ENCODE results near the gene SND1.
"Not testable (repeated sequence)": the region's sequence is repeated elsewhere in the genome, so short reads cannot be mapped to it uniquely, and the experiment has no call there.

Gene SND1

DNA sequence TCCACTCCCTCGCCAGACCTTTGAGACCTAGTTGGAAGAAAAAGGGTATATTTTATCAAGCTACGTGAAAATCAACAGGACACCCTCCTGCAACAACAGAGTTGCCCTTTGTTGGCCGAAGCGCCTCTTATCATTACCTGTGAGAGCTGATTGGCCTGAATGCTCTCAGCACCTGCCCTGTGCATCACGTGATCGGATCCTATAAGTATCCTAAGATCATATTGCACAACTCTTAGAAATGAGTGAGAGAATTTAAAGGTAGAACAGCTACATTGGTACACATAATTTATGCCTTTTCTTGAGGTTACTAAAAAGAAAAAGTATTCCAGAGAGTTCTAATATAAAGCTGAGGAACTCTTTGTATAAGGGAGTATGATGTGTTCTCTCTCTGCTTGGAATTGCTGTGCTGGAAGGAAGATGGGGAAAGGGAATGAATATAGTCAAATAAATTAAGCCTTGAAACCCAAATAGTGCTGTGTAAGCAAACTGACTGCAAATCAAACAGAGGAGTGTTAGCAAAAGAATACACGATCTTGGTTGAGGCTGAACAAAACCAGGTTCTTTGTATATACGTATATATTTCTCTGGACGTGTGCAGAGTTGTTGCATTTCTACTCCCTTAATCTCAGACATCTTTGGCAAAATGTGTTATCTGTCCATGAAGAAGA, 309.9 kb downstream of the SND1 start:
- DNase-seq (ENCODE audit: low spot score): no peak

GRCh38 chr7:127962589-127963361, 310.8 kb downstream of the SND1 start:
- DNase-seq (ENCODE audit: low spot score): no peak

GRCh38 chr7:127963850-127964249, 311.9 kb downstream of the SND1 start:
- not testable (repeated sequence) for DNase-seq (ENCODE audit: low spot score)

DNA sequence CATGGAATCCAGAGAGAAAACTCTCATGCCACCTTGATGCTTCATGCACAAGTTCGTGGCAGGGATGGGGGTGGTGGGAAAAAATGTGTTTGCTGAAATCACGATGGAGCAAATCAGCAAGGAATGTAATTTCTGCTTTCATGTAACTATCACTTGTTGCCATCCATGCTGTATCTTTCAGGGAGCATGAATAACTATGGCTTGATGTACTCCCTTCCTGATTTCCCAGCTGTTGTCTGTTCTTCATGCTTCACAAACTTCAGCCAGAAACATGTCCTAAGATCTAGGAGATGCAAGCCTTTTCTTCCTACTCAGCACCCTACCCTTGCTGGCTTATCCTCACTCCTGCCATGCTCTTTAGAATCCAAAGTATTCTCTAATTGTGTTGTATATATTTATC, 315.3 kb downstream of the SND1 start:
- no peak for DNase-seq (ENCODE audit: low spot score)

DNA sequence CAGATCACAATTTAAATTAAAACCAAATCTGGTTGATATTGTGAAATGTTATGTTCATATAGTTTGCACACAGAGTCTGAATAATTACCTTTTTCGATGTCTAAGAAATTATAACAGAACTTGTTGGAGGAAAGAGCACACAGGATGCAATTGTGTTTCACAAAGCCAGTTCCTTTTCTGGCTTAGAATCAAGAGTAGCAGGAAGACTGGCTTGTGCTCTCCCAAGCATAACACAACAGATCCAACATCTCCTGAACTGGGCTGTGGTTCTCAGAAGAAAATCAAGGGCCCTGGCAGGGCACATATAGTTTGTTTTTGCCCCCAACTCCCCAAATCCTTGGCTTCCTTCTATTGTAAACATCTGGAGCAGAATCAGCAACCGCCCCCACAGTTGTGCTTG, 316.6 kb downstream of the SND1 start:
- no peak for DNase-seq (ENCODE audit: low spot score)

DNA sequence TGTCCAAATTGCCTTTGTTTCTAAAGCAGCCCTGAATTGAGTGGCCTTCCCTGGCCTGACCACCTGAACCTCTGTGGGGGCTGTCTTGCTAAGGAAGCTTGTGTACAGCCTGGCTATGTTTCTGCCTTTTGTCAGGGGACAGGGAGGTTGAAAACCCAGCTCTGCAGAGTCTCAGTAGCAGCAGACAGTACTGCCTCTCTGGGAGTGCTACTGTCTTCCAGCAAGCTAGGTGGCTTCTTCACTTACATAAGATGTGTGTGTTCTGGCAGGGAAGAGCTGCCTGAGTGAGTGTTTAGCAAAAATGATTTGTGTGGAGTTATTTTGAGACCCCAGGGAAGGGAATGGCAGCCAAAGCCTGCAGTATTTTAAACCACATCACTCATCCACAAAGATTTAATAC, 321.8 kb downstream of the SND1 start:
- DNase-seq (ENCODE audit: low spot score): no peak

DNA sequence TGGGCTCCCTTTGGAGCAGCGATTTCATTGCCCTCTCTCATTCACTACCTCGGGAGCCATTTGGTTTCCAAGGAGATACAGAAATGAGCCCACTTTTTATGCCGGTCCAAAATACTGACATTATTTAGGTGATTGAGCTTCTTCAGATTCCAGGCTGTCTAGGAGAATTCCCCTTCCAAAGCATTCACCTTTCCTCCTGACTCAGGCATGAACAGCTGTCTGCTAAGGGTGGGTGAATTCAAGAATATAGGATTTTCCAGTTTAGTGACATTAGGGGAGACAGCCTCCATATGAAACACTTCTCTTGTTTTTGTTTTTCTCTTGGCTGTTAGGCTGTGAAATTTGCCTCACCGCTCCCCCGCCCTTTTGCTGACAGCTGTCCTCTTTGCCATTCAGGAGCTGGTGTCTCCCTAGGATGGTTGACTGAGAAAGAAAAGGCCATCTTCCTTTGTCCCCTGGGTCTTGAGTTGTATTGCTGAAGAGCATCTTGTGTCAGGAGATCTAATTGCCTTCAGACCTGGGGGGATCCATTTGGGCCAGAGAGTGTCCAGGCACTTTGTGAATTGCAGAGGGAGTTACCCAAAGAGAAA, 322.5 kb downstream of the SND1 start:
- DNase-seq (ENCODE audit: low spot score): no peak

GRCh38 chr7:127976056-127976737, 324.2 kb downstream of the SND1 start:
- DNase-seq (ENCODE audit: low spot score): no peak

- no peak for DNase-seq (ENCODE audit: low spot score)
These were observed 324.7 kb downstream of the SND1 start for GRCh38 chr7:127976738-127977120.

DNA sequence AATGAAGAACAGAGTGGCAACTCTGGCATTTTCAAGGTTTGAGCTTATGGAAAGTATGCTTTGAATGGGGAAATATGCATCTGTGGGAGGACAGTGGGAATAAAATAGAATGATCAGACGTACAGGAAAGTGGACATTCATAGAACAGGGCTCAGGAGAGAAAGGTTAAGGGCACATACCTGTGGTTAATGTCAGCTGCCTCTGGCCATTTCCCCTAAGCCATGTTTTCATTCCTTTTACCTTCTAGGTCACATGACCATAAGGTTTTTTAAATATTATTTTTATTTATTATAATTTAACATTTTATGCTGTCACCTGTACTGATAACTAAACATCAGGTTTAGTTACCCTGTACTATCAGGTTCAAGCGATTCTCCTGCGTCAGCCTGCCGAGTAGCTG, 326.4 kb downstream of the SND1 start:
- no peak for DNase-seq (ENCODE audit: low spot score)

DNA sequence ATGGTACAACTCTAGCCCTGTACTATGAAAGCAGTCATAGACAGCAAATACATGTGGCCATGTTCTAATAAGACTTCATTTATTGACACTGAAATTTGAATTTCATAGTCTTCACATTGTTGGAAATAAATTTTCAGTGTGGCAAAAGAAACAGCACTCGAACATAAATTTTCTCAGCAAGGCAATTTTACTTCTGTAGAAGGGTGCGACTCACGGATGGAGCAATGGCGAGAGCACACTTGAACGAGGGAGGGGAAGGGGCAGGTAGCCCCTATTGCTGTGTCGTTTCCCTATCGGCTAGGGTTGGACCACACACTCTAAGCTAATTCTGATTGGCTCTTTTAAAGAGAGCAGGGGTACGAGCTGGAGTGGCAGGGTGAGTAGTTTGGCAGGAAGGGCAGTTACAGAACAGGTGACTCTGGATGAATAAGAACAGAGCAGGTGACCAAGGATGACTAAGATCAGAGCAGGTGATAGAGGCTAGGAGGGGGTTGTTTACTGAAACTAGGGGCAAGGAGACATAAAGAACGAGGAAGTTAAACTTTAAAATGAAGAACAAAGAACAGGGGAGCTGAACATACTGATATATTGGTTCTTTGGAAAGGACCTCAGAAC, 327.2 kb downstream of the SND1 start:
- DNase-seq (ENCODE audit: low spot score): no peak

DNA sequence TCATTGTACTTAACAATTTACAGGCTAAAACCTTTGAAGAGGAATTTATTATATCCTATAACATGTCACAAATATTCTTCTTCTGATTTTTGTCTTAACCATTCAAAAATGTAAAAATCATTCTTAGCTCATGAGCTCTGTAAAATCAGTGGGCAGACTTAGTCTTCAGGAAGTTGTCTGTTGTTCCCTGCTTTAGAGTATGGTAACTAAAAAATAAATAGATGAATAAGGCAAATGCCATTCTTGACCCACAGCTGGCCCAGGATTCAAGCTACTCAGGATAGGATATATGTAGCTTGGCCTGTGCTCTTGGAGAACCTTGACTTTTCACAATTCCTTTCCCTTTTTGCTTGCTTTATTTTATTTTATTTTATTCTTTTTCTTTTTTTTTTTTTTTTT, 327.7 kb downstream of the SND1 start:
- peak; percentile 21 for DNase-seq (ENCODE audit: low spot score)

GRCh38 chr7:127980901-127981300, 328.9 kb downstream of the SND1 start:
- DNase-seq (ENCODE audit: low spot score): no peak

DNA sequence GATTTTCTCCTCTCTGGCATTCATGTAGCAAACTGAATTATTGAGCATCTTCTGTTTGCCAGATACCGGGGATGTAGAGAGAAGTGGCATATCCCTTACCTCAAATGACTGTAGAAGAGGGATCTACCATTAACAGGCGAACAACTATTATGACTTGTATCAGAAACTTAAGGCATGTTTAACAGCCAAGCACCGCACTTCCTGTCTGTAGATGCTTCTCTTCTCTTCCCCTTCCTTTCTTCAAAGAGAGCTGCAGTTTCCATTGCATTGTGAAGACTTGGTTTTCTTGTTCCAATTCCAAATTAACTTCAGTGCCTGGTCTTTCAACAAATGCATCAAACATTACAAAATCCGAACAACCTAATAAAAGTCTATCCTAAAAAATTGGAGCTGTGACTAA, 330.0 kb downstream of the SND1 start:
- DNase-seq (ENCODE audit: low spot score): no peak

DNA sequence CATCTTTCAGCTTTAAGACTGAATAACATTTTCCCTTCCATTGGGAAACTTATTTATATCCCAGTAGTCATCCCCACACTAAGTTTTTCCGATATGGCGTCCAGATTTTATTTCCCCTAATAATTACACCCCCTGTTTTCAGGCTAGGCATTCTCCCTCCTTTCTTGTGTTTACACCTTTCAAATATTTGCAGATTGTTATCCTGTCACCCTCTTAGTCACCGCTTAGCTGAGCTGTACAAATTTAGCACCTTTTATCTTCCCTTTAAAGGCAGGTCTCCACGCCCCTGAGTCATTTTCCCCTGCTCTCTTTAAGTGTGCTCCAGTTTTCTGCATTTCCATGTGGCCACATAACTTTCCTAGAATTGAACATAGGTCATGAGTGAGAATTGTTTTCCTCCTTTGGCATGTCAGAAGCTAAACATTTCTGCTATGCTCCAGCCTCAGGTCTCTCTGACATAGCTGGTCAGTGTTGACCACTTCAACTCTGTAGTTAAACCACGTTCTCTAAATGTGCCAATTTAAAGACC, 331.9 kb downstream of the SND1 start:
- no peak for DNase-seq (ENCODE audit: low spot score)

DNA sequence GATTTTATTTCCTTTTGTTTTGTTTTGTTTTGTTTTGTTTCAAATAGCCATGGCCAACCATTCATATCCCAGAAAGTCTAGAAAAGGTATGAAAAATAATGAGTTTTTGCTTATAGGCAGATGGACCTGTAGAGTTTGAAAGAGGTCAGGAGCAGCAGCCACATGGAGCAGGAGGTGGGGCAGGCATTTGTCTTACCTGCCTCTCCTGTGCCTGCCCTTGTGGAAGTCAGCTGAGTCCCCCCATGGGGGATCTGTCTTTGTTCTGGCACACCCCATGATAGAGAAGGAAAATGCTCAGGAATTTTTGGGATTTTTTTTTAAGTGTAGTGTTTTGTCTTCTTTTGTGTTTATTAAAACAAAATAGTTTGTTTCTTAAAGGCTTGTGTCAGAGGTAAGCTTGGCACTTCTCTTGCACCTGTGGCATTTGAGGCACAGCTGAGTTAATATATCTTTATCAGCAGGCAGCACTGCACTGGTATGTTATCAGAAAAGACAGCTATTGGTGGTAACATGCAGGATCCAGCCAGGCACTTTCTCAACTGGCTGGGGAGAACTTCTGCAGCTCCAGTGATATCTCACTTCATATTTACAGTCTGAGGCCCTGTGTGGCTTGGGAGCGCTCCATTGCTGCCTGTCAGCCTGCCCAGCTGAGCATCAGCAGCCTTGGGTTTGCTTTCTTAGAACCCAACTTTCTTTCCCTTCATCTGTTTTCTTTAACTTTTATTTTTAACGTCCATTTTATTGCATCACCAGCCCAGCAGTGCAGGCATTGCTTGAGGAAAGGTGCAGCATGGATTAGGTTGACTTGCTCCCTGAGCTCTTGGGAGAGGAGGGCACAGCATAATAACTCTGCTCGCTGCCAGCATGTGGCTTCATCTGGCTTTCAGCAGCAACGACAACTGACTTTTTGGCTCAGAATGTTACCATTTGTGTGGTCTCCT, 334.9 kb downstream of the SND1 start:
- no peak for DNase-seq (ENCODE audit: low spot score)

DNA sequence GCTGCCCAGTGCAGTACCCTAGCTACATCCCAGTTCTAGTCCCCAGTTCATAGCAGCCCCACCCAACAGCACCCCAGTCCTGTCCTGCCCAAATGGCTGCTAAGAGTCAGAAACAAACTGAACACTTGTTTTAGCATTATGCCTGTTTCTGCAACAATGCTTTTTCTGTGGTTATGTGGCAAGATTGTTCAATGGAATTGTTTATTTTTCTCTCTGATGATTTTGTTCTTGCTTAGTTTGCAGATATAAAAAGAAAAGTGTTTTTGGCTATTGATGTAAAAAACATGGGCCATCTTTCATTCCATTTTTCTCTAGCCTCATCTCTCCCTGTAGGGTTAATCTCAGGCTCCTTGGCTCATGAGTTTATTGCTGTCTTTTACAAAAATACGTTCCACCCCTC, 336.8 kb downstream of the SND1 start:
- no peak for DNase-seq (ENCODE audit: low spot score)

- DNase-seq (ENCODE audit: low spot score): no peak
These were observed 341.3 kb downstream of the SND1 start for GRCh38 chr7:127993317-127993716.

- DNase-seq (ENCODE audit: low spot score): no peak
These were observed 342.0 kb downstream of the SND1 start for GRCh38 chr7:127993987-127994386.

GRCh38 chr7:127995156-127995880, 343.3 kb downstream of the SND1 start:
- DNase-seq (ENCODE audit: low spot score): peak; percentile 24

DNA sequence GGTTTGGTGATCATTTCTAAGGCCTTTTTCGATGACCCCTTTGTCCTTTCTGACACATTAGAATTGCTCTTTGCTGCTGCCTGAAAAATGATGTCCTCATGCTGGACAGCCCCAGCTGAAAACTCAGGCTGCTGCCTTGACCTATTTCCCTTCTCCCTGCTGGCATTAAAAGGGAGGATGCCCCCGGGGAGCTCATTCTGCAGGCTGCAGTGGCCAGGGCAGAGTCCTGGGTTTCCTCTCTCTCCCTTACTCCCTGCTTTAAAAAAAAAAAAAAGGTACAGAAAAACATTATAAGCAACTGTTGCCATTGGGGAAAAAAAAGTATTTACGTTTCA, 343.9 kb downstream of the SND1 start:
- DNase-seq (ENCODE audit: low spot score): no peak
